Activated CD4-positive, CD25-positive, alpha-beta regulatory T cell treated with anti-CD3 and anti-CD28 coated beads, Interleukin-2, amount 50 U/mL, for 16 hours (primary cell): ENCODE results near the gene NGF.
"Not testable (repeated sequence)": the region's sequence is repeated elsewhere in the genome, so short reads cannot be mapped to it uniquely, and the experiment has no call there.

ENCODE experiments used
- DNase-seq: peaks from one replicate; pipeline ENCODE4 v3.0.0-alpha.2; 2020; ENCODE audit warnings: low read depth, low spot score

Gene NGF

GRCh38 chr1:115310581-115311473 lies 27.2 kb downstream of the NGF start:
- DNase-seq: no peak

DNA sequence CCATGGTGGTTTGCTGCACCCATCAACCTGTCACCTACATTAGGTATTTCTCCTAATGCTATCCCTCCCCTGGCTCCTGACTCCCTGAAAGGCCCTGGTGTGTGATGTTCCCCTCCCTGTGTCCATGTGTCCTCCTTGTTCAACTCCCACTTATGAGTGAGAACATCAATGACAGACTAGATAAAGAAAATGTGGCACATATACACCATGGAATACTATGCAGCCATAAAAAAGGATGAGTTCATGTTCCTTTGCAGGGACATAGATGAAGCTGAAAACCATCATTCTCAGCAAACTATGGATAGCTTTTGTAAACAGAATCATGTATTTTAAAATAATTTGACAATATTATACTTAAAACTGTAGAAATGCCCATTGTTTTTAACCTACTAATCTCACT lies 28.5 kb downstream of the NGF start:
- DNase-seq: not testable (repeated sequence)

GRCh38 chr1:115308969-115309368 lies 29.1 kb downstream of the NGF start:
- no peak for DNase-seq

DNA sequence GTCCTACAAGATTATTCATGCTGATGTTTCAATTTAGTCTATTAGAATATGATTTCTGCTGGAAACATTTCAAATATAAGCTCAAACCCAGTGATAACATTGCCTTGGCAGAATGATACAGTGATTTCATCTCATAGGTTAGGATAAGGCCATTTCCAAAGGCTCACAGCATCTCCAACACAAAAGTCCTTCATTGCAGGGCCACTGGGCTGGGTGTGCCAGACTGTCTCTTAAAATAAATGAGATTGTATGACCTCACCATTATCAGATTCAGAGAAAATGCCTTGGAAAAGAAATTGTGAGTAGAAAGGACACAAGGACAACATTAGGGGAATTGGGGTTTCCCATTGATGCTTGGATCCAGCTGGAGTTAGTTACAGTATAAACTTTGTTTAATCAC lies 30.4 kb downstream of the NGF start:
- no peak for DNase-seq

DNA sequence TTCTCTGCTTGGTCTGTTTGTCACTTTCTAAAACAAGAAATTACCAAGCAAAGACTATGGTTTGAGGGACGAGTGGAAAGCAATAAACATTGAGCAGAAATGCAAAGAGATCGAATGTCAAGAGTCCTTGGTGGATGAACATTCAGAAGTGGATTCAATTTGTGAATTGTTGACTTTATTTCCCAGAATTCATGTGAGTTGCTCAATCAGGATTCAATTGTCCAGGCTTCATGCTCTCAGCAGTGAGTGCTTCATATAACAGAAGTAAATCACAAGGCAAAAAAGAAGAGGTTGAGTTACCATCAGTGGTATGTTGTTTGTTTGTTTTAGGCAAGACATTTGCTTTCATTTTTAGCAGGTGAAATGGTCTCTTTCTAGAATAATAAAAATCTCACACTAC lies 31.9 kb downstream of the NGF start:
- no peak for DNase-seq

- DNase-seq: no peak
Observed at GRCh38 chr1:115303364-115303763, 34.7 kb downstream of the NGF start.

- no peak for DNase-seq
Observed at GRCh38 chr1:115302390-115302961, 35.6 kb downstream of the NGF start.

GRCh38 chr1:115301438-115302020 lies 36.5 kb downstream of the NGF start:
- no peak for DNase-seq

GRCh38 chr1:115300087-115300876 lies 37.8 kb downstream of the NGF start:
- DNase-seq: no peak

DNA sequence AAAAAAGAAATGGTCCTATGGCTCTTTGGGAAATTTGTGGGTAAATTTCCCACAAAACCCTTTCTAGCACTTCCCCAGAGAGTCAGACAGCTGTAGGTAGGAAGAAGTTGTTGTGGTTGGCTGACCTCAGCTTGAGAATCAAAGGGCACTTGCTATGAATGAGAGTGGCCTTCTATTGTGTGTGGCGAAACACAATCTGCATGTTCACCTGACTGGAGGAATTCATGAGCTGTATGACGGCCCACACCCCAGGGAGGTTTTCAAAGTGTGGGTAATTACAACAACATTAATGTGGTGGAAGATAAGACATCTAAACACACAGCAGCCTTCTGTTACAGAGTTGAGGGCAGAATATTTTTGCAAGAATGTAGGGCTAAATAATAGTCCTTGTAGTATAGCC lies 38.8 kb downstream of the NGF start:
- DNase-seq: no peak

GRCh38 chr1:115296981-115297380 lies 41.1 kb downstream of the NGF start:
- DNase-seq: no peak

DNA sequence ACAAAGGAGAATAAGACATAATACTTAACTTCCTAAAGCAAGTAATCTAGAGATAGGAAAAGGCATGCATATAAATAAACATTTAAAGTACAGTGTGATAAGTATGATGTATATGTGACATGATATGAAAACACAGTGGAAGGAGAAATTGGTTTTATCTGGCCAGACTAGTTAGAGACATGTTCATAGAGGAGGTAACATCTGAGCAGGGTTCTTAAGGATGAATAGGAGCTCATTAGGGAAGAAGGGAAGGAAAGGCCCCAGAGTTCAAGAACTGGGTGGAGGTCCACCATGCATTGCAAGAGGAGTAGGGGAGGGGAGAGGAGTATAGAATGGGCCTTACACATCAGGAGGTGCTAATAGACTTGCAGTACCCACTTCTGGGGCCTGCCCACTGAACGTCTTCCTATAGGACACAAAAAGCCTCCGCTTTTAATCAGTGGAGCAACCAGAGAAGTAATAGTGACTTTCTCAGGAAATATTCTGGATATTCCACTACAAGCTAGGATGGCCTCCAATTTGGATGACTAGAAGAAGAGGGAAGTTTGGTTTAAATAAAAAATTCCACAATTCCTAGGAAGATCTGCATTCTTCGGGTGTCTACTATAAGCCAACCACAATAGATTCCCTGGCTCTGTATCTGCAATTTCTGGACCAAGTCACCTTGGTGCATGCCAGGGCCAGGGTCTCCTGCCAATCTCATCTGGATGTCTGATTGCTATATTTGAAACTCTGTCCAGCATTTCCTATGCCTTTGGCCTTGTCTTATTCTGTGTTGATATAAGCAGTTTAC lies 41.9 kb downstream of the NGF start:
- DNase-seq: no peak

- no peak for DNase-seq
Observed at GRCh38 chr1:115293899-115294298, 44.1 kb downstream of the NGF start.

- no peak for DNase-seq
Observed at GRCh38 chr1:115293006-115293405, 45.0 kb downstream of the NGF start.

DNA sequence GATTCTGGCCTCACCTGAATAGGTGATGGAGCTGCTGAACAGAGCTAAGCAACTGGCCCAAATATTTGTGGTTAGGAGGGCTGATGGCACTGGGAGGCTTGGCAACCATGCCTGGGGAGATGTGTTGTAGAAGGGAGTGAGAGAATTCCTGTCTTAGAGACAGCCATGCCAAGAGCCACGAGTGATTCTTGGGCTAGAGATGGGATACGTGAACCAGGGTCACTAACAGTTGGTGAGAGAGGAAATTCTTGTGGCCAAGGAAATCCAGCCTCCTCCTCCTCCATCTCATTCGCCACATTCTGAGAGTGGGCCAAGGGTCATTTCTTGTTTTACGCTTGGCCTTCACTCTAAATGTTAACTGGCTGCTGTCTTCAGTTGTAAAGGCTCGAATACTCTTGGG lies 46.3 kb downstream of the NGF start:
- DNase-seq: no peak

- DNase-seq: no peak
Observed at GRCh38 chr1:115289940-115290339, 48.1 kb downstream of the NGF start.

DNA sequence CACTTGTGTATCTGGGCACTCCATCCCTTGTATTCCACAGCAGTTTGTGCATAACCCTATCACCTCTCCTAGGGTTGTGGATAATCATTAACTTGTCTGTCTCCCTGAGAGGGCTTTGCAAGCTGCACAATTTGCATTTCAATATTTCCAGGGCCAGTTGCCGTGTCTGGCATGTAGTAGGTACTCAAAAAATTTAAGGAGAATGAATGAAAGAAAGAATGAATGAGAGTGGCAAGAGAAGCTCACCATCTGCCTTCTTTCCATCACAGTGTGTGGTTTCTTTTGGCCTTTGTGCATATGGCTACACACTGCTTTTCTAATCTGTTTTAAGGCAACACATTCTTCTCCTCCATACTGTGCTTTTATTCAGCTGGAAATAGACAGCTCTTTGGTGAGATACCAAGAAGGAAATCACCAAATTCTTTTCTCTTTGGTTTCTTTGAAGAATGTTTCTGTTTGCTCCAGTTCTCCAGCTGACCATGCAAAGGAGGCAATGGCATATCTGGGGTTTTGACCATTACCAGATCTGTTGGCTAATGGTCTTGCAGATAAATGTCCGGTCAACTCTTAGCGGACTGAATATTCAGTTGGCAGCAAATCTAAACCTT lies 49.4 kb downstream of the NGF start:
- DNase-seq: no peak

GRCh38 chr1:115286431-115287205 lies 51.4 kb downstream of the NGF start:
- no peak for DNase-seq

GRCh38 chr1:115284209-115284608 lies 53.8 kb downstream of the NGF start:
- no peak for DNase-seq

DNA sequence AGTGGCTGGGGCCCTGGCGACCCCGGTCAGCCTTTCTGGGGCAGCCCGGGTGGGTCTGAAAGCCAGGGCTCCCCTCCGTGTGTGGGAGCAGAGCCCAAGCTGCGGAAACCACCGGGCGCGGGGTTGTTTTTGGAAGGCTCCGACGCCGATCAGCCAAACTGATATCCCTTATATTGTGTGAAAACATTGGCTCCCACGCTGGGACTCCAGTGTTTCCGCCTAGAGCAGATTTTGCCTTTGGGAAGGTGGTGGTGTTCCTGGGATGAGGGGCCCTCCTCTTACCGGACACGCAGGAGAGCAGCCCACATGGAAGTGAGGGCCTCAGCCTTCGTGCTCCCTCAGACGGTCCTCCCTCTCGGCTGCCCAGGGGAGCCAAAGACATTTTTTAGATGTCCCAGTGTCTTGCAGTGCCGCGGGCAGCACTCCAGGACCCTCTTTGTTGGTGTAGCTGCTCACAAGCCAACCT lies 54.3 kb downstream of the NGF start:
- no peak for DNase-seq
